Testis (tissue), 2 donors: Measurements from ENCODE around the gene RIC8B.

Experiments
- CTCF ChIP-seq, 3 experiments: fragments of 450-650 bp in 2 of 3; fragments of 200-600 bp in 1 of 3; sonication (generic) in 1 of 3; IDR thresholded peaks; one replicate each; pipeline ENCODE4 v1.5.1; 2016 to 2019; ENCODE audit warnings: antibody characterized with exemption in 3 of 3, mild to moderate bottlenecking in 2 of 3, moderate library complexity in 1 of 3
- POLR2A ChIP-seq: fragments of 450-650 bp; IDR thresholded peaks from one replicate; pipeline ENCODE4 v1.6.1; 2017; ENCODE audit warnings: antibody characterized with exemption, mild to moderate bottlenecking, moderate library complexity

- TF ChIP-seq CTCF (IDR thresholded peaks at IDR 0.05) (no peak), POLR2A (no peak)
Measured at GRCh38 chr12:106907411-106907810, 132.9 kb downstream of the RIC8B start.
